ENCODE measurements around the gene SHB.
"Not testable (repeated sequence)": the region's sequence is repeated elsewhere in the genome, so short reads cannot be mapped to it uniquely, and the experiment has no call there.

SHB gene

DNA sequence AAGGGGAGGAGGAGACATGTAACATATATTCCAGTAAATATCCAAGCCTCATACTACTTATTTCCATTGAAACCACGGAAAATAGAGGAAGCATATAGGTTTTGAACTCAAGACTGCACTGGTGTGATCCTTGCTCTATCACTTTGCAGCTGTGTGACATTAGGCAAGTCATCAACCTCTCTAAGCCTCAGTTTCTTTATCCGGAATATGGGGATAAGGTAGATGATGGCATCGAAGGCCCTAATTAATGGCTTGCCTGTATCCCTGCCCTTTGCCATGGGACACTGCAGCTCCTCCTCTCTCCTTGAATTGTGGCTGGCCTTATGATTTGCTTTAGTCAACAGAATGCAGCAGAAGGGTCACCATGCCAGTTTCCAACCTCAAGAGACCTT, 6.9 kb downstream of the SHB start:
- DNase-seq: no peak

DNA sequence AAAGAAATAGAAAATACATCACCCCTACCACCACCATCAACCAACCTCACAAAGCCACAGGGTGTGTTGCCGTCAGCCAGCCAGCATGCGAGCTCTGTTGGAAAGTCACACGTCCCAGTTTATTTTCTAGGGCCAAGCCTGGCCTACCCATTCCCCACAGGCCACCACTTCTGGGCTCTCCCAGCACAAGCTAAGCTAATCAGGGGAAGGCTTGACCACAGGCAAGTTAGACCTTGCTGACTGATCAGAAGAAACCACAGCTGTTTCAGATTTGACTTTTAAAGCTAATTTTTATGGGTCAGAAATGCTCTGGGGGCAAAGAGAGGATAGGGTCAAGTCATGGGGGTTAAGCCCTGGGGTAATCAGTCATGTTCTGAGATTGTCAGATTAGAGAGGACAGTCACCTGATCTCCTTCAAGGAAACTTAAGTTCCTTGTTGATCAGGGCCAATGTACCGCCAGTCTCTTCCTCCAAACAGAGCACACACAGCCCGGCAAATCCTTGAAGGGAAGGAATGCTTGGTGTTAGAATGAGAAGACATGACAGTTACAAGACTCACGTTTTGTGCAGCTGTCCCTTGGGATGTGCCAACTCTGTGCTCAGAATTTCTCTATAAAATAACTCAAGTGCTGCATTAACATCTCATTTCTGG, 7.6 kb downstream of the SHB start:
- no peak for DNase-seq

DNA sequence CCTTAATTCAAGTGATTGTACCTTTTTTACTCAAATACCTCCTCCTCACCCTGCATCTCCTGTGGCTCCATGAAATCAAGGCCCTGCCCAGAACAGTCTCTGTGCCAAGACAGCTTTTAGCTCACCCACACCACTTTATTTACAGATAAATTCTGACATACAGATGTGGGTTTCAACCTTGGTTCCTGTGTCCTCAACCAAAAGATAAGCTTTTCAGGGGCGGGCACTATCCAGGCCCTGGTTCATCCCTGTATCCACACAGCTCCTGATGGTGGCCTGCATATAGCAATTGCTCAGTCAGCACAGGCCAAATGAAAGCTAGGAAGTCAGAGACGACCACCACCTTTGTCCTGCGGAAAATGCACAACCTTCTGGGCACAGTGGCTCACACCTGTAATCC, 8.3 kb downstream of the SHB start:
- no peak for DNase-seq

DNA sequence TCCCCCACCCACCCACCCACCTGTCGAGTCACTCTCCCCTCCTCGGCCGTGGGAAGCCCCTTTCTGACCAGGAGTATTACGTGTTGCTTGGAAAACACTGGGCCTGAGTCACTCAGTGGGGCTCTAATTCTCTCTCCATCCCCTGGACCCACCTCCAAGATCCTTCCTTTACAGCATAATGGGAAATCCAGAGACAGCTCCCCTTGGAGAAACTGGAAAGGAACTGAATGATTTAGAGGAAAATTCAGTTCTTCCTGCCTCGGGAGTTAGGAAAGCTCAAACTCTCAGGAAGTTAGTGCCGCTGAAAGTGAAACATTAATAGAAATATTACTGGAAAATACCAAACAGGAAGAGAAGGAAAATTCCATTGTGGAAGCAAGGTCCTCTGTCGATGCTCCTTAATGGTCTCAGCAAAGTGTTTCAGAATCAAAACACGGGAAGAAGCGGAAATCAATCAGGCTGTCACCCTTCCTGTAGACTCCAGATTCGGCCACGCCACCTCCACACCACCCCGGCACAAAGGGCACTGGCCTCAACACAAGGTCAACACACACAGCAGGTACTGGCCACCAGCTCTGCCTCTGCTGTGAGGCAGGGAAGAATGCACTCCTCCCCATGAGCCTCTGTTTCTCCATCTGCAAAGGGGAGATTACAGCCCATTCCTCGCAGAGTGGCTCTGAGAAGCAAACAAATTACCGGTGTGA, 9.6 kb downstream of the SHB start:
- no peak for DNase-seq

DNA sequence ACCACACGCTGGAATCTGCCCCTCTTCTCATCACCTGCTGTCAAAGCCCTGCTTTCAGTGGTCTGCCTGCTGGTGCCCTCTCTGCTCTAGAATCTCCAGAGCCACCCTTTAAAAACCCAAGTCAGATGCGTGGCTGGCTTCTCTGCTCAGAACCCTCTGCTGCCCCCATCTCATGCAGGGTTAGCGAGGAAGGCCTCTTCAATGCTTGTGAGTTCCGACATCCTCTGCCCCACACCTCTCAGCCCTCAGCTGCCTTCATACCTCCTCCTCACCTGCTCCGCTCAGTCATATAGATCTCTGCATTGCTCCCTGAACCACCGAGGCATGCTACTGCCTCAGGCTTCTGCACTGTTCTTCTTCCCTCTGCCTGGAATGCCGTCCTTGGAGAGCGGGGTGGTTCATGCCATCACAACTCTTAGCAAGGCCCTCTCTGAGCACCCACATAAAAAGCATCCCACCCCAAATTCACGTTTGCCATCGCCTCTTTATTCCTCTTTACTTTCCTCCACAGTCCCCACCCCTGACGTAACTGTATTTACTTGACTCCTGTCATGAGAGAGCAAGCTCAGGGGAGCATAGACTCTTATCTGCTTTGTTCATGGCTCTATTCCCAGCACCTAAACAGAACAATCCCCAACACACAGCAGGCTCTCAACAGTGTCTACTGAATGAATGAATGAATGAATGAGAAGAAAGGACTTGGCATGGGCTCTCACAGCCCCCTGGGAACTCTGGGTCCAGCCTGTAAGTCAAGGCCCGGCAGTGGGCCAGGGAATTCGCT, 10.4 kb downstream of the SHB start:
- DNase-seq: no peak

DNA sequence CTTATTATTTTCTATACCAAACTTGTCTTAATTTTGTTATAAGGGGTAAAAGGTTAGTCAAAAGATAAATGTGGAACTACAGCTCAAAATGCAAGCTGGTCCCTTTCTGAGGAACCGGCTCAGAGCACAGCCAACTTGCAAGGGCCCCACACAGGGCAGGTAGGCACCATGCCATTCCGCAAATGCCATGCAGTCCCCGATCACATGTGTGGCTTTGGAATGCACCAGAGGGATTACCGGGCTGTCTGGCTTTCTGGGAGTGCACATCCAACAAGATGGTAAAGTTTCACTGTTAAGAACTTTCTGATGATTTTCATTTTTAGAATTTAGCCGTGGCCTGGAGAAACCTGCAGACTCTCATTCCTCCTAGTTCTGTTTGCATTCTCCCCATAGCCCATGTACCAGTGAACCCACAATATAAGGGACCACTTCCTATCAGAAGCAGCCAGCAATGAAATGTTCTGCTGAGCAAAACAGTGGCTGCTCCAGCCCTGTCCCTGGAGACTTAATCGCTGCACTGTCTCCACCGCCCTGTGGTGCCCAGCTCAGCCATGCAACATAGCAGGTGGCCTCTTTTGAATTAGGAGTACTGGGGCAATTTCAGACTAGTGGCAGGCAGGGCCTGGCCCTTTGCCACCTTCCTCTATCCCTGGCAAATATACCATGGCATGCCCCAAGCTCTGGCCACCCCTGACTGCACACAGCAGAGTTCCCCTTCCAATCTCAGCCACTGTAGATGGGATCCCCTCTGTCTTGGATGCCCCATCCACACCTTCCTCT, 11.4 kb downstream of the SHB start:
- no peak for DNase-seq

DNA sequence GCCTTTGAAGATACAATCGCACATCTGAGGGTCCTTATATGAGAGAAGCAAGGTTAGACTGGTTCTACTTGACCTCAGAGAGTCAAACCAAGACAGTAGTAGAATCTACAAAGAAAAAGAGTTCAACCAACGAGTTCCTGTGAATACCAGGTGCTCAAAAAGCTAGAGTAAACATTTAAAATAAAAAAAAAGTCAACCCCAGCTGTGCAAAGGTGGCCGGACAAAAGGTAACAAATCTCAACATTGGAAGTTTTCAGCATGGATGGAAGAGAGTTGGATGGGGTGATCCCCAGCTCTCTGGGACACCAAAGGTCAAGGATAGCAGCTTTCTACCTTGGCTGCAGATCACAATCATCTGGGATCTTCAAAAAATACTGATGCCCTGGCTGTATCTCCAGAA, 14.4 kb downstream of the SHB start:
- no peak for DNase-seq

DNA sequence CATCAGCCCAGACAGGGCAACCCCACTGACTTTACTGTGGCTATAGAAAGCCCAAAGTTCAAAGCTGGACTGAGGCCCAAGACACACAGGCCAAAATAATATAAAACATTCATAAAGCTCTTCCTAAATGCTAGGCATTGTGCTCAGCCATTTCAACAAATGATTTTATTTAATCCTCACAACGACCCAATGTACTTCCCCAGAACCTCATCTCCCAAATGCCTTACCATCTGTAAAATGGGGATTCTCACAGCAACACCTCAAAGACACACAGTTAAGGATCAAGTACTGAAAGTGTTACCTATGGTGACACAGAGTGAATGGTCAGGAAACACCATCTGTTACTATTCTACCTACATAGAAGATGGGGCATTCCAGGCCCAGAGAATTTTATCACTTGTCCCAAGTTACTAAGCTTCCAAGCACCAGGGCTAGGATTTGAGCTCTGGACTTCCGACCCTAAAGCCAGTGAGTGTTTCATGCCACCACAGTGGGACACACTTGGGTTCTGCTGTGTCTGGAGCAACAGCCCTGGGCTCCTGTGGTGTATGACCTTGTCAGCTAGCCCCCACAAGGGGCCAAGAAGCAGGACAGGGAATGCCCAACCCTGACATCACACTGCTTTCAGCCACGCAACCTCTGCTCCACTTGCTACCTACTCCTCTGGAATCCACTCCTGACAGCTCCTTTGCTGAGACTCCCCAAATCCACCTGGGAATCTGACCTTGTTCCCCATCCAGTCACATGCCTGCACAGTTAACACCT, 15.1 kb downstream of the SHB start:
- DNase-seq: no peak

DNA sequence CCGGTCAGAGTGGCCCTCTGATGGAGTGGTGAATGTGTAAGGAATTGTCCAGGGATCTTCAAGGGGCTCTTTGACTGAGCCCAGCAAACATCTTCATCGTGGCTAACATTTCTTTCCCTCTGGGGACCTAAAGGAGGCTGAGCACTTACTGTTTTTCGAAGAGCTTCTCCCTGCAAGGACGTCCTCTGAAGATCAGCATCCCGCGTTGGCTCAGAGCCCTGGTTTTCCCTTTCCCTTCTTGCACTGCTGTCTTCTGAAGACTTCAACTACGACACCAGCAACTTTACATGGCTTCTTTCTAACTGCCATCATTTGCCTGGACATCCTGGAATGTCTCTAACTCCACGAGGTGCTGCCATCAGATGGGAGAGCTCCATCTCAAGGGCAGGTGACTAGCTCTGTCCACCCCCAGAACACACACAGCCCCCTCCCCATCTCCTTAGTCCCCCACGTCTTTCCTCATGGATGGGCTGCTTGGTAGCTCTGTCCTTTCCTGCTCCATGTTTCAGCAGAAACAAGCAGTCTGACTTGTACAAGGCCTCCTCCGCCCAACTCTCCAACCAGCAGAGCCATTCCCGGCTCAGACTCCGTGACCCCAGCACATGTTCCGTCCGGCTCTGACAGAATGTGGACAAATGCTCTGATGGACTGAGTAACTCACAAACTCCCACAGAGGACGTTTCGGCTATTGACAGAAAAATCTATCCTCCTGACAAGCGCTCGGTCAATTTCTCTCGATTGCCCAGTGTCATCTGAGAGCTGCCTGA, 17.1 kb downstream of the SHB start:
- no peak for DNase-seq

DNA sequence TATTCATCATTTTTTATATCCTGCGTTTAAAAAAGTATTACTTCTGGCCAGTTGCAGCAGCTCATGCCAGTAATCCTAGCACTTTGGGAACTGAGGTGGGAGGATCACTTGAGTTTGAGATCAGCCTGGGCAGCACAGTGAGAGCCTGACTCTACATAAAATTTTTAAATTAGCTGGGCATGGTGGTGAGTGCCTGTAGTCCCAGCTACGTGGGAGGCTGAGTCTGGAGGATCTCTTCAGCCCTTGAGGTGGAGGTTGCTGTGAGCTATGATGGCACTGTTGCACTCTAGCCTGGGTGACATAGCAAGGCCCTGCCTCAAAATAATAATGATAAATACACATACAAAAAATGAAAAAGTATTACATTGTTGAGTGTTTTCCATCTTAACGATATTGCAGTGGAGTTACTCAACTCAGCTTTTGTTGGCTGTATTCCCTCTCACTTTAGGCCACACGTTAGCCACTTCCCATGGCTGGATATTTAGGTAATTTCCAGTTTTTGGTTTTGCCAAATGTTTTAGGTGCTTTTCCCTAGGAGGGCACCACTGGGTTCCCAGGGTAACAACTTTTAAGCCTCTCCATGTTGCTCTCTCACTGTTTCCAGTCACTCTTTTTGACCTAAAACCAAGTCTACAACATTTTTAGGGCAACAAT, 20.6 kb downstream of the SHB start:
- DNase-seq: no peak

DNA sequence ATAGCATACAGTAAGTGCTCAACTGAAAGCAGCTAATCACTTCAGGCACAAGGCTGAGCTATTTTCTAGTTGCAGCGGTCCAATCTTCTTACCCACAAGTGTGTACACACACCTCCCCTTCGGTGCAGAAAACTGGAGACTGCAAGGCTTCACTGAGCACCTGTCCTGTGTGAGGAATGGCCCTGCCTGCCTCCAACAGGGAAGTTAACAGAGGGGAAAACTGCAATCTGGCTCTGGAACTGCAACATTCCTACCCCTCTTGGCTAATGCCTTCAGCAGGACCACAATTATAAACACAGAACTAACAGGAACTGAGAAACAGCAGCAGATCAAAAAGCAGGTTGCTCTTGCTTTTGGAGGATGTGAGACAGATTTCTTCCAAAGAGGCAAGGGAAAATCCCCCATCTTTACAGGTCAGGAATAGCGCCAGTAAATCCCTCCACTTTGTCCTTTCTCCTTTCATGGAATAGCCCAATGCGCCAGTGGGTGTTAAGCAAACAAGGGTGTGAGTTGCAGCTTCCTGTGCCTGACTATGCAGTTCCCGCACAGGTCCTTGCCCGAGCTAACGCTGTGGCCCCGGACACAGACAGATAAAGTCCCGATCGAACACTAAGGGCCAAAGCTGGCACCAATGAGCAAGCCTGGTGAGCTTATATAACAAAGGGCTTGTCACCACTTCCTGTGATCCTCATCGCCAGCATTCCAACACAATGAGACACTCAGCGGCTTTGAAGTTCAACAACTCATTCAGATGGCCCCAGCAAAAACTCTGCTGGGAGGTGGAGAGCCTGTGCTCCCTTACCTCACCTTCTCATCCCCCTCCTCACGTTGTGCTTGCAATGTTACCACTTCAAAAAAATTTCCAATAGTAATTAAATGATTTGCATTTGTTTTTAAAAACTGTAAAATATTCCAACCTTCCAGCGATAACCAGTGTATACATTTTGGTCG, 21.5 kb downstream of the SHB start:
- no peak for DNase-seq

DNA sequence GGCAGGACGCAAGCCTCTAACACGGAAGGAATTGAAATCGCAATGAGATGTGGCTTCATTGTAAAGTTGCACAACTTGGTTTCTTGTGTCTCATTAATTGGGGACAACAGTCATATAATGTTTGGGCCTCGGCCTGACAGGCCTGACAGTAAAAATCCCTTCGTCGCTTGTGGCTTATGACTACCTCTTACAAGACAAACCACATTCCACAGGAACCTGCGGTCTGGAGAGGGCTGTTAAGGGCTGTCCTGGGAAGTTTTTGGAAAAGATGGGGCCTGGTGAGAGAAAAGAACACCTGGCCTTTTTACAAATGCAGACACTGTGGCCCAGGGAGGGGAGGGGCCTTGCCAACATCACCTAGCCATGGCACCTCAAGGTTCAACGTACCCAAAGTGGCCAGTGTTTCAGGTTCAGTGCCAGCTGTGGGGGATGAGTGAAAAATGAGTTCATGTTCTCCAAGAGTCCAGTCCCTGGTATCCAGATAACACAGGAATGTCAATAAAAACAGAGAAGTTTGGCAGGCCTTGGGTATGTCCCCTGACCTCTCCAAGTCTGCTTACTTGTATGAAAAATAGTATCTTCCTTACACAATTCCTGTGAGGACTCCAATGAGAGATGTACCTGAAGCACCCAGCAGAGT, 22.2 kb downstream of the SHB start:
- DNase-seq: no peak

DNA sequence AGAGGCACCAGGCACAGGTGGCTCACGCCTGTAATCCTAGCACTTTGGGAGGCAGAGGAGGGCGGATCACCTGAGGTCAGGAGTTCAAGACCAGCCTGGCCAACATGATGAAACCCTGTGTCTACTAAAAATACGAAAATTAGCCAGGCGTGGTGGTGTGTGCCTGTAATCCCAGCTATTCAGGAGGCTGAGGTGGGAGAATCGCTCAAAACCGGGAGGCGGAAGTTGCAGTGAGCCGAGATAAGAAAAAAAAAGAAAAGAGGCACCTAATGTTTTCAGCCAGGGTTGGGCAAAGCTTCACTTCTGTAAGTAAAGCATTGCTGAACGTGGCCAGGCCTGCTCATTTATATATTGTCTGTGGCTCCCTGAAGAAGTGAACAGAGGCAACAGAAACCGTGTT, 23.1 kb downstream of the SHB start:
- not testable (repeated sequence) for DNase-seq

DNA sequence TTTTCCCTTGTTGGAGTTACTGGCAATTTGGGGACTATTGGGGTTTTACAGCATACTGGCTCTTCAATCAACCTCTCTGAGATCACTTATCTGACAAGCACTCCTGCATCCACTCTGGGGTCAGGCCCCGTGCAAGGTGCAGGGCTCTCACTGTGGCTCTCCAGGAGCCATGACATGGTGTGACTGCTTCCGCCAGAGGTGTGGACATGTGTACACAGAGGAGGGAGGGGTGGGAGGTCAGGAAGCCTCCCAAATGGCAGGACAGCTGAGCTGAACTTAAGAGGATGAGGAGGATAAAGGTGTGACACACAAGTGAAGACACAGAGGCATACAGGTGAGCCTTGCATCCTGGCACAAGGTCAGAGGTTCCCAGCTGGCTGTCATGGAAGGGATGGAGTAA, 24.3 kb downstream of the SHB start:
- DNase-seq: no peak

DNA sequence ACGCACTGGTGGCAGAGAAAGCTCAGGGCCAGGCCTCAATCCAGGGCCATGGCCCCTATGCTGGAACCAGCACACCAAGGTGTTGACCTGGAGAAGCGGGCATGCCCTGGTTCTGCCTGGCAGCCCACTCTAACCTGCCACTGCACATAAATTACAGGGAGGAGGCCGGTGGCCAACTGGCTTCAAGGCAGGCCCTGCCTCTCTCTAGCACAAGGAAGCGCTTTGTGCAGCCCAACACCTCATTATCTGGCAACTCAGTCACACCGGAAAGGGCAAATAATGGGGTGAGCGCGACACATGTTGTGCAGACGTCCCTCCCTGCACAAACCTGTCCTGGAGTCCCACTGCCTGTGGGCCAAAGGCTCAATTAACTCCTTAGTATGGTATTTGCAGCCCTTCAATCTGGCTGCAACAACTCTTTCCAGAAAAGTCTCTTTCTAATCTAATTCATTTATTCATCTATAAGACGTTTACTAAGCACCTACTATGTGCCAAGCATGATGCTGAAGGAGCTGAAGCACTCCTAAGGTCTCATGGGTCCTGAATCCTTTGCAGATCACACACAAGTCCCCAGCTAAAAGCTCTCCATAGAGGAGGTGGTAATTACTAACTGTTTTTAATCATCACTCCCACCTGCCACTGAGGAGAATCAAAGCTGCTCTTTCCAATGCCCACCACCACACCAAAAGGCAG, 24.9 kb downstream of the SHB start:
- DNase-seq: no peak

DNA sequence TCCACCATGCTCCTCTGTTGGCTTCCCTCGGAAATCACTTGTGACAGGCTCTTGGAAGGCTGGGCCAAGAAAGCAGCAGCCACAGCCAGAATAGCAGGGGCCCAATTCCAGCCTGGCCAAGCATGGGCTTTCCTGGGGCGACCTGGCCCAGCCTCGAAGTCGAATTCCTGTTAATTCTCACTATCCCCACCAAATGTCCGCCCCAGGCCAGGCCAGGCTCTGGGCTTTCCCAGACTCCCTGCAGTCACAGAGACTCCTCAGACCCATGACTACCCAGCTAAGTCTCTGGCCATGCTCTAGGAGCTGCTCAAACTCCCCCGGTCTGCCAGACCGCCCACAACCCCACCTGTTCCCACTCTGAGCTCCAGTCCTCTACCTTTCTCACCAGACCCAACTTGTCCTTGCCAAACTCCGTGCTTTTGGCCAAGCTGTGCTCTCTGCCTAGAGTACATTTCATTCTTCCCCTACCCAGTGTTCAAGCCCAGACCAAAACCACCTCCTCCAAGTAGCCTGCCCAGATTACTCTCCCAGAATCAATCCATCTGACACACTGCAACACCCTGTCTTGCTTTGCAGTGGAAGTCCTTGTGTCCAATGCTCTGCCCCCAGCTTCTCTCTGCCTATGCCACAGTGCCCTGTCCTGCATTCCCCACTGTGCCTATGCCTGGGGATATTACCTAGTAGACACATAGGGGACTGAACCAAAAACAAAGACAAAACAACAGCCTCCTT, 26.2 kb downstream of the SHB start:
- no peak for DNase-seq

DNA sequence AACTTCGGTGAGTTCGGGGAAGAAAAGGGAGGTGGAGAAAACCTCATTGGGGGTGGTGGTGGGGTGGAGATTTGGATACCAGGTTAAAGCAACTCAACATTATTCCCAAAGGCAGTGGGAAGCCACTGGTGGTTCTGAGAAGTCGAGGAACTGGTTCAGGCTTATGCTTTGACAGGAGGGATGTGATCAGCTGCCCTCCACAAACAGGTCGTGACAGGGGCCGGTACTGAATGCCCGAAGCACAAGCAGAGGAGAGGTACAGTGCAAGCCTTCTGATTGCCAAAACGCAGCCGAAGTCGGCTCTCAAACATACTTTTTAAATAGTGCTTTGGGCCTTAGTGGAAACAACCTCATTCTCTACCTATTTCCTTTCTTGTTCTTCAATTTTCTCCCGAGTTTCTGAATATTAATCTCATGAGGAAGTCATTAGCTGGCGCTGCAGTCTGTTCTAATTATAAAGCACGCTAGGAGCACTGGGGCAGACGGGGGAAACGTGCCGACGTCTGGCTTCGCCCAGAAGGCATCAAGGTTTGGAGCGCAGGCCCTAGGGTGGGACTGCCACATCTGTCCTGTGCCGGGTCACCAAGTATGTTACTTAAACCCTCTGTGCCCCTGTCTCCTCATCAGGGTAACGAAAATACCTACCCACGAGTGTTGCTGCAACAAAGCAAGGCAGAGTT, 27.3 kb downstream of the SHB start:
- no peak for DNase-seq

All from DMS 273 treated with DMSO at 0.1 percent for 48 hours (cell line).